SU-DHL-6 (cell line): ENCODE measurements around the gene ATG9B.

Source experiments
- H2AFZ ChIP-seq: fragments of 200-600 bp; sonication (generic); 2 replicates; pipeline ENCODE4 v1.6.1; 2014; ENCODE audit warnings: low read depth, mild to moderate bottlenecking, moderate library complexity, mixed read lengths, antibody characterized with exemption, low read length; ENCODE audit not compliant: severe bottlenecking
- H3F3A ChIP-seq: fragments of 200-600 bp; shearing (Covaris generic); 2 replicates; pipeline ENCODE4 v1.6.0; 2016; ENCODE audit warnings: antibody characterized with exemption, mild to moderate bottlenecking; ENCODE audit not compliant: insufficient read depth
- H3K27ac ChIP-seq: fragments of 200-600 bp; sonication (generic); 2 replicates; pipeline ENCODE4 v1.5.1; 2016; ENCODE audit warnings: low read depth, mild to moderate bottlenecking, low read length, moderate library complexity, mixed read lengths
- H3K27me3 ChIP-seq: fragments of 200-600 bp; sonication (generic), shearing (Covaris generic); 2 replicates; pipeline ENCODE4 v1.6.0; 2014; ENCODE audit warnings: mild to moderate bottlenecking, low read length
- H3K36me3 ChIP-seq: fragments of 200-600 bp; sonication (generic); 2 replicates; pipeline ENCODE4 v1.6.1; 2014; ENCODE audit warnings: mild to moderate bottlenecking, low read length, mixed read lengths
- H3K4me2 ChIP-seq: fragments of 300-600, 200-600 bp; shearing (Covaris generic), sonication (generic); 2 replicates; pipeline ENCODE4 v1.6.0; 2014; ENCODE audit warnings: low read length, low read depth, mild to moderate bottlenecking; ENCODE audit not compliant: poor library complexity, severe bottlenecking
- H3K4me3 ChIP-seq: fragments of 200-600 bp; sonication (generic); 2 replicates; pipeline ENCODE4 v1.5.1; 2014; ENCODE audit warnings: antibody characterized with exemption, low read length, mild to moderate bottlenecking, mixed read lengths; ENCODE audit not compliant: insufficient read depth, poor library complexity, severe bottlenecking
- H3K79me2 ChIP-seq: fragments of 200-600 bp; sonication (generic); 2 replicates; pipeline ENCODE4 v1.6.1; 2014; ENCODE audit warnings: mild to moderate bottlenecking, low read length, moderate library complexity; ENCODE audit not compliant: insufficient read depth
- H3K9ac ChIP-seq: fragments of 200-600 bp; sonication (generic); 2 replicates; pipeline ENCODE4 v1.7.0; 2014; ENCODE audit warnings: mild to moderate bottlenecking, low read length
- H3K9me2 ChIP-seq: fragments of 200-600 bp; sonication (generic); replicated peaks from 2 replicates; pipeline ENCODE4 v1.6.1; 2014; ENCODE audit warnings: low read length; ENCODE audit not compliant: insufficient read depth
- H3K9me3 ChIP-seq: fragments of 200-600 bp; sonication (generic); 2 replicates; pipeline ENCODE4 v1.6.1; 2014; ENCODE audit warnings: low read length, mixed read lengths; ENCODE audit not compliant: insufficient read depth
- H4K20me1 ChIP-seq: fragments of 200-600 bp; sonication (generic); 2 replicates; pipeline ENCODE4 v1.6.1; 2014; ENCODE audit warnings: low read depth, mild to moderate bottlenecking, antibody characterized with exemption, low read length, moderate library complexity, mixed read lengths
- CTCF ChIP-seq: fragments of 200-600 bp; sonication (generic); IDR thresholded peaks from one replicate; pipeline ENCODE4 v1.5.1; 2017; ENCODE audit warnings: antibody characterized with exemption, mild to moderate bottlenecking, low read length, moderate library complexity; ENCODE audit not compliant: insufficient read depth, poor library complexity, severe bottlenecking
- EZH2phosphoT487 ChIP-seq: fragments of 200-600 bp; sonication (generic), shearing (Covaris generic); conservative IDR thresholded peaks from 2 replicates; pipeline ENCODE4 v1.6.1; 2018; ENCODE audit warnings: mild to moderate bottlenecking, antibody characterized with exemption, low read length, moderate library complexity, mixed read lengths

ATG9B gene

GRCh38 chr7:150992833-150993302 lies 31.4 kb downstream of the ATG9B start:
- Histone ChIP-seq H3K4me2 (no peak overlapping the region), H3F3A (no peaks in the 10 kb centered on the region), H3K27ac (no peak overlapping the region), H3K4me3 (no peak overlapping the region), H3K9me3 (no peaks in the 10 kb centered on the region; the same call in 1 of the 2 replicates), H3K36me3 (no peaks in the 10 kb centered on the region), H3K9me2 (no peaks in the 10 kb centered on the region), H4K20me1 (no peaks in the 10 kb centered on the region), H2AFZ (no peak overlapping the region), H3K27me3 (no peaks in the 10 kb centered on the region), H3K9ac (no peak overlapping the region), H3K79me2 (no peaks in the 10 kb centered on the region)
- TF ChIP-seq CTCF, result no peak
- no peak for TF ChIP-seq EZH2phosphoT487

GRCh38 chr7:150992051-150992640 lies 32.1 kb downstream of the ATG9B start:
- Histone ChIP-seq H4K20me1 (no peaks in the 10 kb centered on the region), H3K4me2 (no peak overlapping the region), H3K36me3 (no peaks in the 10 kb centered on the region), H3F3A (no peaks in the 10 kb centered on the region), H3K27ac (no peak overlapping the region), H3K4me3 (no peak overlapping the region), H3K9me2 (no peaks in the 10 kb centered on the region), H3K79me2 (no peaks in the 10 kb centered on the region), H2AFZ (no peak overlapping the region), H3K9ac (no peak overlapping the region), H3K27me3 (no peaks in the 10 kb centered on the region), H3K9me3 (no peaks in the 10 kb centered on the region; the same call in 1 of the 2 replicates)
- TF ChIP-seq EZH2phosphoT487 (no peak), CTCF (no peak)

GRCh38 chr7:150990416-150991186 lies 33.7 kb downstream of the ATG9B start, which contains the start of gene NOS3:
Gene NOS3 (plus strand): TSS chr7:150991017. CDS start chr7:150993804, 2,787 bp downstream.
- Histone ChIP-seq H3K27ac (no peak within 1 kb of the TSS), H4K20me1 (no peaks in the 10 kb centered on the region), H2AFZ (no peak within 1 kb of the TSS), H3K9ac (no peak within 1 kb of the TSS), H3F3A (no peaks in the 10 kb centered on the region), H3K36me3 (no peaks in the 10 kb centered on the region), H3K27me3 (no peaks in the 10 kb centered on the region), H3K9me3 (no peaks in the 10 kb centered on the region; the same call in 1 of the 2 replicates), H3K9me2 (no peaks in the 10 kb centered on the region), H3K4me2 (no peak within 1 kb of the TSS), H3K79me2 (no peaks in the 10 kb centered on the region), H3K4me3 (no peak within 1 kb of the TSS)
- no peak for TF ChIP-seq EZH2phosphoT487
- no peak for TF ChIP-seq CTCF
